ENCODE data around the gene RDH12.
"Not testable (repeated sequence)": the region's sequence is repeated elsewhere in the genome, so short reads cannot be mapped to it uniquely, and the experiment has no call there.

Gene RDH12

GRCh38 chr14:67705211-67705610 is 3.5 kb downstream of the RDH12 start:
- DNase-seq (ENCODE audit: low spot score), result no peak

GRCh38 chr14:67709346-67709745 is 7.7 kb downstream of the RDH12 start:
- DNase-seq (ENCODE audit: low spot score), result peak; percentile 14

GRCh38 chr14:67709796-67710195 is 8.1 kb downstream of the RDH12 start:
- DNase-seq (ENCODE audit: low spot score), result not testable (repeated sequence)

GRCh38 chr14:67710209-67710608 is 8.5 kb downstream of the RDH12 start:
- DNase-seq (ENCODE audit: low spot score), result no peak

GRCh38 chr14:67717048-67717447 is 15.4 kb downstream of the RDH12 start:
- DNase-seq (ENCODE audit: low spot score), result no peak

GRCh38 chr14:67718265-67718664 is 16.6 kb downstream of the RDH12 start:
- DNase-seq (ENCODE audit: low spot score), result no peak

- not testable (repeated sequence) for DNase-seq (ENCODE audit: low spot score)
Measured at GRCh38 chr14:67719385-67719784, 17.7 kb downstream of the RDH12 start.

- DNase-seq (ENCODE audit: low spot score), result no peak
Measured at GRCh38 chr14:67719866-67720265, 18.2 kb downstream of the RDH12 start.

GRCh38 chr14:67721875-67722274 is 20.2 kb downstream of the RDH12 start:
- no peak for DNase-seq (ENCODE audit: low spot score)

GRCh38 chr14:67722293-67722692 is 20.6 kb downstream of the RDH12 start:
- no peak for DNase-seq (ENCODE audit: low spot score)

- no peak for DNase-seq (ENCODE audit: low spot score)
Measured at GRCh38 chr14:67725171-67725570, 23.5 kb downstream of the RDH12 start.

GRCh38 chr14:67727361-67727760 is 25.7 kb downstream of the RDH12 start:
- no peak for DNase-seq (ENCODE audit: low spot score)

GRCh38 chr14:67728258-67728657 is 26.6 kb downstream of the RDH12 start:
- no peak for DNase-seq (ENCODE audit: low spot score)

GRCh38 chr14:67729072-67729885 is 27.6 kb downstream of the RDH12 start:
- DNase-seq (ENCODE audit: low spot score), result no peak

GRCh38 chr14:67733616-67734015 is 31.9 kb downstream of the RDH12 start:
- DNase-seq (ENCODE audit: low spot score), result no peak

- no peak for DNase-seq (ENCODE audit: low spot score)
Measured at GRCh38 chr14:67734675-67735074, 33.0 kb downstream of the RDH12 start.

- DNase-seq (ENCODE audit: low spot score), result no peak
Measured at GRCh38 chr14:67735336-67736147, 33.9 kb downstream of the RDH12 start.

- no peak for DNase-seq (ENCODE audit: low spot score)
Measured at GRCh38 chr14:67736771-67737170, 35.1 kb downstream of the RDH12 start.

- DNase-seq (ENCODE audit: low spot score), result peak; percentile 76
Measured at GRCh38 chr14:67738740-67739504, 37.2 kb downstream of the RDH12 start.

- no peak for DNase-seq (ENCODE audit: low spot score)
Measured at GRCh38 chr14:67744046-67744445, 42.4 kb downstream of the RDH12 start.

- DNase-seq (ENCODE audit: low spot score), result no peak
Measured at GRCh38 chr14:67746927-67747326, 45.2 kb downstream of the RDH12 start.

GRCh38 chr14:67748312-67748711 is 46.6 kb downstream of the RDH12 start:
- DNase-seq (ENCODE audit: low spot score), result no peak
